ENCODE measurements around the gene TEAD4. TPM values are rescaled to one million over a fixed set of nuclear protein-coding genes. Genes with fewer than 3 reads are reported as not detected.

Gene TEAD4
- total RNA-seq, 1 experiment from 2014 or later: 96.2 TPM

DNA sequence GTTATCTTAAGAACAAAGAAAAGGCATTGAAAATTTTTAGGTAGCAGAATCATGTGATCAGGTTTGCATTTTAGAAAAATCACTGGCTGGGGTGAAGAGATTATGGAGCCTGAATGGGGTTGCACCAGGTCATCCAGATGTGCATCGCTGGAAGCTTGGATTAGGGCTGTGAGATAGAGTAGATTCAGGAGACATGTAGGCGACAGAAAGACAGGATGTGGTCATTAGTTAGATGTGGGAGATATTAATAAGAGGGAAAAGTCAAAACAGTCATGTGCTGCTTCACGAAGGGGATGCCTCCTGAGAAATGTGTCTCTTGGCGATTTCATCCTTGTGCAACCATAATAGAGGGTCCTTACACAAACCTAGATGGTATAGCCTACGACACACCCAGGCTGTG lies 25.1 kb downstream of the TEAD4 start:
- TF ChIP-seq, protein P1, sequence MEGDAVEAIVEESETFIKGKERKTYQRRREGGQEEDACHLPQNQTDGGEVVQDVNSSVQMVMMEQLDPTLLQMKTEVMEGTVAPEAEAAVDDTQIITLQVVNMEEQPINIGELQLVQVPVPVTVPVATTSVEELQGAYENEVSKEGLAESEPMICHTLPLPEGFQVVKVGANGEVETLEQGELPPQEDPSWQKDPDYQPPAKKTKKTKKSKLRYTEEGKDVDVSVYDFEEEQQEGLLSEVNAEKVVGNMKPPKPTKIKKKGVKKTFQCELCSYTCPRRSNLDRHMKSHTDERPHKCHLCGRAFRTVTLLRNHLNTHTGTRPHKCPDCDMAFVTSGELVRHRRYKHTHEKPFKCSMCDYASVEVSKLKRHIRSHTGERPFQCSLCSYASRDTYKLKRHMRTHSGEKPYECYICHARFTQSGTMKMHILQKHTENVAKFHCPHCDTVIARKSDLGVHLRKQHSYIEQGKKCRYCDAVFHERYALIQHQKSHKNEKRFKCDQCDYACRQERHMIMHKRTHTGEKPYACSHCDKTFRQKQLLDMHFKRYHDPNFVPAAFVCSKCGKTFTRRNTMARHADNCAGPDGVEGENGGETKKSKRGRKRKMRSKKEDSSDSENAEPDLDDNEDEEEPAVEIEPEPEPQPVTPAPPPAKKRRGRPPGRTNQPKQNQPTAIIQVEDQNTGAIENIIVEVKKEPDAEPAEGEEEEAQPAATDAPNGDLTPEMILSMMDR (IDR thresholded peaks at IDR 0.05; ENCODE audit: insufficient read depth in 1 of 2, low read depth in 1 of 2, low read length in 1 of 2, severe bottlenecking in 1 of 2, unreplicated experiment in 1 of 2): no peak
- Mint-ChIP-seq H3K27ac (ENCODE audit: unreplicated experiment) (peak overlapping the region; percentile 6), H3K4me3 (ENCODE audit: unreplicated experiment) (no peak overlapping the region), H3K9me3 (ENCODE audit: unreplicated experiment) (peaks cover 9% of the 10 kb centered on the region), H3K27me3 (ENCODE audit: insufficient read depth, unreplicated experiment) (no peaks in the 10 kb centered on the region), H3K36me3 (ENCODE audit: insufficient read depth, unreplicated experiment) (peaks cover 50% of the 10 kb centered on the region), H3K4me1 (ENCODE audit: low read depth, unreplicated experiment) (peaks cover 11% of the 10 kb centered on the region)
- Histone ChIP-seq H3K9me3 (peaks cover 4% of the 10 kb centered on the region), H3K27me3 (replicated peaks; ENCODE audit: control insufficient read depth, insufficient read depth, low read length) (no peaks in the 10 kb centered on the region), H3K36me3 (ENCODE audit: control insufficient read depth, insufficient read depth, low read length) (no peaks in the 10 kb centered on the region), H3K4me3 (ENCODE audit: low read depth, low read length) (no peak overlapping the region), H3K4me1 (no peaks in the 10 kb centered on the region)
- DNase-seq: no peak
- BruUV-seq (replicated peaks): no TSS peak
- CTCF ChIA-PET: no interaction called here
- POLR2A ChIA-PET: no interaction called here
- intact Hi-C loops (cut with micrococcal nuclease; ENCODE audit: unreplicated experiment): no loop called here

DNA sequence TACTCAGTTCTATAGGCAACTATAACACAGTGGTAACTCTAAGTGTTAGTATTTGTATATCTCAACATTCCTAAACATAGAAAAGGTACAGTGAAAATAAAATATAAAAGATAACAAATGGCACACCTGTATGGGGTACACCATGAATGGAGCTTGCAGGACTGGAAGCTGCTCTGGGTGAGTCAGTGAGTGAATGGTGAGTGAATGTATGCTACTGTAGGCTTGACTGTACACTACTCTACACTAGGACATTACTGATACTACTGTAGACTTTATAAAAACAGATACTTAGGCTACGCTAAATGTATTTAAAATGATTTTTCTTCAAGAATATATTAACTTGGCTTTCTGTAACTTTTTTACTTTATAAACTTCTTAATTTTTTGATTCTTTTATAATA lies 25.5 kb downstream of the TEAD4 start:
- CTCF ChIA-PET: no interaction called here
- Mint-ChIP-seq H3K36me3 (ENCODE audit: insufficient read depth, unreplicated experiment) (peaks cover 49% of the 10 kb centered on the region), H3K9me3 (ENCODE audit: unreplicated experiment) (peaks cover 14% of the 10 kb centered on the region), H3K27me3 (ENCODE audit: insufficient read depth, unreplicated experiment) (no peaks in the 10 kb centered on the region), H3K4me1 (ENCODE audit: low read depth, unreplicated experiment) (peaks cover 11% of the 10 kb centered on the region), H3K4me3 (ENCODE audit: unreplicated experiment) (no peak overlapping the region), H3K27ac (ENCODE audit: unreplicated experiment) (no peak overlapping the region)
- H3K4me3 ChIP-seq (ENCODE audit: low read depth, low read length): no peak overlapping the region
- H3K4me1 ChIP-seq: no peaks in the 10 kb centered on the region
- DNase-seq: no peak
- POLR2A ChIA-PET: interaction anchor here (0.7 kb wide), 1 partner anchor 25 kb away, joined by 9 read pairs; no protein-coding TSS in a partner anchor
- H3K36me3 ChIP-seq (ENCODE audit: control insufficient read depth, insufficient read depth, low read length): no peaks in the 10 kb centered on the region
- intact Hi-C loops (cut with micrococcal nuclease; ENCODE audit: unreplicated experiment): no loop called here
- BruUV-seq (replicated peaks): no TSS peak
- peaks cover 9% of the 10 kb centered on the region for H3K9me3 ChIP-seq
- TF ChIP-seq, protein P1 (IDR thresholded peaks at IDR 0.05; ENCODE audit: insufficient read depth in 1 of 2, low read depth in 1 of 2, low read length in 1 of 2, severe bottlenecking in 1 of 2, unreplicated experiment in 1 of 2): no peak
- H3K27me3 ChIP-seq (replicated peaks; ENCODE audit: control insufficient read depth, insufficient read depth, low read length): no peaks in the 10 kb centered on the region

DNA sequence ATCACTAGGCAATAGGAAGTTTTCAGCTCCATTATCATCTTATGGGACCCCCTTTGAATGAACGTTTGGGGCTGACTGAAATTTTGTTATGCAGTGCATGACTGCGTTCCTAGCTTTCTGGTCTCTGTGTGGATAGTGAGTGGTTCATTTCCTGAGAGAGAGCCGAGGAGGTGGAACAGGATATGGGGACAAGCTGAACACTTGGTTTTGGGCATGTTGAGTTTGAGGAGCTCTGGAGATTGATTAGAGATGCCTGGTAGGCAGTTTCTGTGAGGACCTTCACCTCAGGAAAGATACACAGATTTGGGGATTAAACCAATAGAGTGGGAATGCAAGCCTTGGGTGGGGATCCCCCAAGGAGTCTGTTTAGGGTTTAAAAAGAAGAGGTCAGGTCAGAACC lies 27.7 kb downstream of the TEAD4 start:
- no peak overlapping the region for H3K4me3 Mint-ChIP-seq (ENCODE audit: unreplicated experiment)

More for the DNA sequence above, 27.7 kb downstream of the TEAD4 start:
- peaks cover 21% of the 10 kb centered on the region for H3K9me3 Mint-ChIP-seq (ENCODE audit: unreplicated experiment)
- Histone ChIP-seq H3K4me1 (no peaks in the 10 kb centered on the region), H3K4me3 (ENCODE audit: low read depth, low read length) (no peak overlapping the region), H3K9me3 (peaks cover 14% of the 10 kb centered on the region), H3K36me3 (ENCODE audit: control insufficient read depth, insufficient read depth, low read length) (no peaks in the 10 kb centered on the region), H3K27me3 (replicated peaks; ENCODE audit: control insufficient read depth, insufficient read depth, low read length) (no peaks in the 10 kb centered on the region)
- ChIA-PET POLR2A (no interaction called here), CTCF (no interaction called here)
- peaks cover 47% of the 10 kb centered on the region for H3K36me3 Mint-ChIP-seq (ENCODE audit: insufficient read depth, unreplicated experiment)
- DNase-seq: no peak
- H3K27me3 Mint-ChIP-seq (ENCODE audit: insufficient read depth, unreplicated experiment): no peaks in the 10 kb centered on the region
- BruUV-seq (replicated peaks): no TSS peak
- H3K27ac Mint-ChIP-seq (ENCODE audit: unreplicated experiment): no peak overlapping the region
- TF ChIP-seq, protein P1 (IDR thresholded peaks at IDR 0.05; ENCODE audit: insufficient read depth in 1 of 2, low read depth in 1 of 2, low read length in 1 of 2, severe bottlenecking in 1 of 2, unreplicated experiment in 1 of 2): no peak
- intact Hi-C loops (cut with micrococcal nuclease; ENCODE audit: unreplicated experiment): no loop called here
- H3K4me1 Mint-ChIP-seq (ENCODE audit: low read depth, unreplicated experiment): peaks cover 11% of the 10 kb centered on the region
